Left forelimb (tissue), 1 donor: ENCODE measurements around the gene EBF4.

Source experiments
- DNase-seq: peaks from one replicate; pipeline ENCODE4 v3.0.0-alpha.2; 2018; ENCODE audit warnings: low spot score

The EBF4 gene

DNA sequence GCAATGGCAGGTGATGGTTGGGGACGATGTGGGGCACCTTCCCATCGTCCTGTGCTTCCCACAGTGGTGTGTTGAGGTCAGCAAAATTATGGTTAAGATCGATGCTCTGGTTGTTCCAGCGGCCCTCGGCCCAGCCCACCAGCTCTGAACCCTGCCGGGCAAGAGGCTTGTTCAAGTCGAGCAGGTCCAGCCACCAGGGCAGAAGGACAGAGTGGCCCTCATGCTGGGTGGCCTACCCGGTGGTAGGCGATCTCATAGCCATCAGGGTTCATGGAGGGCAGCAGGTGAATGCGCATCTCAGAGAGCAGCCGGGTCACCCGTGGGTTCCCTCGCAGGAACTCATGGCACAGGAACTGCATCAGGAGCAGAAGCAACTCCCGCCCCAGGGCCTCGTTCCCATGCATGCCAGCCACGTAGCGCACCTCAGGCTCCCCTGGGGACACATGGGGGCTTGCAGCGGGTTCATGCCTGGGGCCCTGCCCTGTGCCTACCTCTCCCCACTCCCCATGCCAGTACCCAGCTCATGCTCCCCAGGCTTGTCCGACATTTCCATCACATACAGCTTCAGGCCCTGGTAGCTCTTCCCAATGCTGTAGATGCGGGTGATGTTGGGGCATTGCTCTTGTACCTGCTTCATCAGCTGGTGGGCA lies 103.6 kb downstream of the EBF4 start:
- DNase-seq: no peak

DNA sequence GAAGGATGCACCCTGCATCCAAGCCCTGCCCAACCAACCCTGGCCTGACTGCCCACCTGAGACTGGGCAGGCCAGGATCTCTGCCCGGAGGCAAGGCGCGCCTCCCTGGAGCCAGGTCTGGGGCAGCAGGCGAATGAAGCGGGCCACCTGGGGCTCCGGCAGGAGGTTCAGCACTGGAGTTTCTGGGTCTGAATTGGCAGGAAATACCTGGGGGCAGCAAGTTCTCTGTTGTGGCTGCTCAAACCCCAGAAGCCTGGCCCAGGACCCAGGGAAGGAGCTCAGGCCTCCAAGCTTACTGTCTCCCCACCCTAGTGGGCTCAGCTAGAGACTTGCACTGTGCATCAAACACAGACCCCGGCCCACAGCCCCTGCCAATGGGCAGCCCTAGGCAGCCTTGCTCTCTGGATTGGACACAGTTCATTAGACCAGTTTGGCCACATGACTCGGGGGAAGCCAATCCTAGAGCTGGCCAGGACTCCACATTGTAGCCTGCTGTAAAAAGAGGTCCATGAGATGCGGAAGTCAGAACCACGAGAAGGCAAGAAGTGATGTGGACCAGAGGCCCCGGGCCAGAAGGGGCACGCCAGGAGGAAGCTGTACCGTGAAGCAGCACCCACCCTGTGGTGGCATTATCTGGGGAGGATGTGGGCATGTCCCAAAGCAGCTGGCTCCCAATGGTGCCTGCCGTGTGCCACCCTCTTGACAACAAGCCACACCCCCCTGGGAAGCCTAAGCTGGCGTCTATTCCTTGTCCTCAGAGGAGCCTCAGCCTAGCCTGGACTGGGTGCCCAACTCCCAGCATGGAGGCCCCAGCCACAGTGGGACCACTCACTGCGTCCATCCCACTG lies 104.8 kb downstream of the EBF4 start:
- DNase-seq: no peak

DNA sequence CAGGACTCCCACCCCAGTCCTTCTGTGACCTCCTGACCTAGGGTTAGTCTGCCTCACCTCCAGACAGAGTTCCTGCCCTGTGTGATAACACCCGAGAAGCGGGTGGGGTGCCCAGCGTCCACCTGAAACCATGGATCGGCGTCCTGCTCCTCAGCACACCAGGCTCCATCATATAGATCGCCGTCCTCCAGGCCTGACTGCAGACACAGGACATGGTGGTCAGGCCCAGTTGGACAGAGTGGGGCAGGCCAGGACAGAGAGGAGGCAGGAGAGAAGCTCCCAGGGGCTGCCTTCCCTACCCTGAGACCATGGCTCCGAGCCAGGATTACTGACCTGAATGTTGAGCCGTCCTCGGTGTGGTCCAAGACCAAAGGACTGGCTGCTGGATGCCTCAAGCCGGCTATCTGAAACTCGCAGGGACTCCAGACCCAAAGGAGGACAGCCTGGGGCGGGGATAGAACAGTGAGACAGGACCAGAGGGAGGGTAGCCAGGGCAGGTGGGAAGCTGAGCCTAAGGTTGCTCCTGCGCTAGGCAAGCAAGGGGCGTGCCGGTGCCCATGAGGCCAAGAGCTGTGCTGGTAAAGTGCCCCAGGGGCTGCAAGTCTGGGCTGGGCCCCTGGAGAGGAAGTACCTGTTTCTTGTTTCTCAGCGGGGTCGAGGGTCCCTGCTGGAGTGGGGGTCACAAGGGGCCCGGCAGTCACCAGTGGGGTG lies 105.7 kb downstream of the EBF4 start:
- no peak for DNase-seq

DNA sequence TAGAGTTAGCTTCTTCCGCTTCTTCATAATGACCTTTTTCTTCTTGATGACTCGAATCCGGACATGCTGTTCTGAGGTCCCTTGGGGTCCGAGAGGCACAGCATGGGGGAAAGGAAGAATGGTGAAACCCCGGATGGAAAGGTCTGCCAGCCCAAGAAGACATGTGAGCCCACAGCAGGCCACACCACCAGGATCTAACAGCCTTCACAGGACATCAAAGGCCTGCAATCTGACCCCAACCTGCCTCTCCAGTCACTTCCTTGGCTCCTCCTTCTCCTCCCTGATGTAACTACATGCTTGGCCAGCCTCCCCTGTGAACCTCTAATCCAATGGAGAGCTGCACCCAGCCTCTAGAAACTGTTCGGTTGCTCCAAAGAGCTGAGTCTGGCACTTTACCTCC lies 106.2 kb downstream of the EBF4 start:
- DNase-seq: no peak

DNA sequence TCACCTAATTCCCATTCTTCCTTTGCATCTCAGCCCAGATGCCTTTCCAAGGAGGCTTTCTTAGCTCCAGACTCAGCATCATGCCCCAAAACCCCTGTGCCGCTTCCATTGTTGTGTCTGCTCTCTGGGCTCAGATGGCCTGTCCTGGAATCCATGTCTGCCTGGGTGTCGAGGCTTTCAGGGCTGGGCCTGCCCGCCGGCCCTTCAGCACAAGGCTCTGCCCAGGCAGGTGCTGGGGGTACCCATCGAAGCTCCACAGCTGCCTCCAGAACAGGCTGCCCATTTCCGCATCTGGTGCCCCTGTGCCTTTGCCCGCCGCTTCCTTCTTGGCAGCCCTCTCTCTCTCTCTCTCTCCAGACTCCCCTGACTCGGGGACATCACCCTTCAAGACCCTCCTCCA lies 106.7 kb downstream of the EBF4 start:
- no peak for DNase-seq

DNA sequence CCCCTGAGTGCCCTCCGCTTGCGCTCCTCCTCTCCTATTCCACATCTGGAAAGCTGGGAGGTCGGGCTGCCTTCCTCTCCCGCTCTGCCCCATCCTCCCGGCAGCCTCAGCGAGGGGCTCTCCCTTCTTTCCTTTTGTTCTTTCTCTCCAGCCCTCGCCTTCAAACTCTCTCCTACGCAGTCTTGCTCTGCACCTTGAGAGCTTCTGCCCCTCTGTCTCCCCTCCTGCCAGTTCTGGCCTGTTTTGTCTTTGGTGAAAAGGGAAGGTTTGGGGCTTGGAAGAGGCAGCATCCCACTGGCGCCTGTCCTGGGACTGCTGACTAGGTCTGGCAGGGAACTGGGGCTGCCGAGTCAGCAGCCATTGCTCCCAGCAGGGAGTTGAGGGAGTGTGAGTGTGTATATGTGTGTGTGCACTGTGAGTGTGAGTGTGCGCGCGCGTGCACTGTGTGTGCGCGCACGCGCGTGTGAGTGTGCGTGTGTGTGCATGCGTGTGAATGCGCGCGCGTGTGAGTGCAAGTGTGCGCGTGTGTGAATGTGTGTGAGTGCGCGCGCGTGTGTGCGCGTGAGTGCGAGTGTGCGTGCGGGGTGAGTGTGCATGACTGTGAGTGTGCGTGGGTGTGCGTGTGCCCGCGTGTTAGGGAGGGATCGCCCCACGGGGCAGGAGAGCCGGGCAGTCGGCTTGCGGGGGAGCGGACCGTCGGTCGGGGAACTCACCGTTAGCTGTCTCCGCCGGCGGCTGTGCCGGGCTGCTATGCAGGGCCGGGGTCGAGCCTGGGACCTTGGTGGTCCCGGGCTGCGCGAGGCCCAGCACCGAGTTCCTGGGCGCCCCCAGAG lies 107.3 kb downstream of the EBF4 start:
- DNase-seq: no peak

DNA sequence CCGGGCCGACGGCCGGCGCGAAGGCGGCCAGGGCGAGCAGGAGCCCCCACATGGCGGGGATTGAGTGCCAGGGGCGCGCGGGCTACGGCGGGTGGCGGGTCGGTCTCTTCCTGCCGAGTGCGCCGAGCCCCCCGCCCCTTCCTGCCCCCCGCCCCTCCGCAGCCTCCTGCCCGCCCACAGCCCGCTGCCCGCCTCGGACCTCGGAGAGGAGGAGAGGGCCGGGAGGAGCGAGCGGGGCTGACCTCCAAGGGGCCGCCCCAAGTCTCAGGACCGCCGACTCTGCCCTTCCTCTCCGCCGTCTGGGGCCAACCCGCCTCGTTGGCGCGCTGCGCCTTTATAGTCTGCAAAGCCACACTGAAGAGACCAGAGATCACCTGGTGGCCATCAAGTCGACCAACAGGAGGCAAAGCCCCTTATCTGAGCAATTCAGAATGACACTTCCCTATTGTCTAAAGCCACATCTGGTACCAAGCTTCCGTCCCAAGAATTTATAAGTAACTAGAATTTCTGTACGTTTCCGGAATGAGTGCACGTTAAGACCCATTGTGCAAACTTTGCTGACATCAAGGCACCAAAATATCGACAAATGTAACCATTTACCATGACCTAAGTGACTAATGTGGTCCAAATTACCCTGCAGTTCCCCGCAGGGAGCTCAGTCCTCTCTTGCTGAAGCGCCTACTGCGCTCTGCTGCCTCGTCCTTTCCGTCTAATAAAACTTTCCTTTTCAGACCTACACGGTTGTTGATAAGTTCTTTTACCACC lies 108.1 kb downstream of the EBF4 start, which contains the start of gene CPXM1:
Gene CPXM1, minus strand, starts transcription at position 107 of the 765 bp plus-strand sequence. Its CDS starts 55 bp downstream, at position 52.
- peak; percentile 79 for DNase-seq

DNA sequence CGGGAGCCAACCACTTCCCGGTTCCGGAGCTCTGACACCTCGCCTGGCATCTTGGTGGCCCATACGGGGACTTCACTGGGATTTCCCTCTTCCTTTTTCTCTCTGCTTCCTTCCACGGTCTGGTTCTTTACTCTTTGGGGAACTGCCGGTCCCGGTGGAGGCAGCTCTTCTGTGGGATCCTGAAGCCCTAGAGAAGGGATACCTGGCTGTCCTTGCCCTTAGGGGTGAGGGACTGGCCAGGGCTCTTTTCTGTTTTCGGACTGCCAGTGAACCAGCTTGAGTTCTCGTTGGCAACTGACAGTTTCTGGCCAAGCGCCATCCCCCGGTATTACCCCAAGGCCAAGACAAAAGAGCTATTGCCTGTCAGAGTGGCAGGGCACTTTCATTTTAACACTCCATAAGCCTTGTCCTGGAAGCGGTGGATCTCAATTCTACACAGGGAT lies 108.7 kb downstream of the EBF4 start:
- DNase-seq: no peak

DNA sequence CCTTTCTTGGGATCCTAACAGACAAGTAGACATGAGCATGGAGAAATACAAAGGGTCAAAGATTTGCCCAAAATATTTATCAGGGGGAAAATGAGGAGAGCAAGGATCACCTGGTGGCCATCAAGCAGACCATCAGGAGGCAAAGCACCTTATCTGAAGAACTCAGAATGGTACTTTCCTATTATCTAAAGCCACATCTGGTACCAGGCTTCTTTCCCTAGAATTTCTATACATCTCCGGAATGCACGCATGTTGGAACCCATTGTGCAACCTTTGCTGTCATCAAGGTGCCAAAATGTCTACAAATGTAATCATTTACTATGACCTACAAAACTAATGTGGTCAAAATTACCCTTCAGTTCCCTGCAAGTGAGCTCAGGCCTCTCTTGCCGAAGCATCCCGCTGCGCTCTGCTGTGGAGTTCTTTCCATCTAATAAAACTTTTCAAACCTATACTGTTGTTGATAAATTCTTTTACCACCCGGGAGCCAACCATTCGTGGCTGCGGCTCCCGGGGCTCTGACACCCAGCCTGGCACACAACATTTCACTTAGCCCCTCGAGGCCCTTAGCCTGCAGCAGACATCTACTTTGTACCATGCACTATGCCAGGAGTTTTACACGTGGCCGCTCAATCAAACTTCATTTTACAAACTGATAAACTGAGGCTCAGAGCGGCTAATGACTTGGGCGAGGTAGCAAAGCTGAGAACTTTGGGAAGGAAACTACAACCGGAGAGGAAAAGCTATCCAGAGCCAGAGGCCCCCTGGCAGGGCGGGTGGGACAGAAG lies 111.7 kb downstream of the EBF4 start:
- DNase-seq: no peak

DNA sequence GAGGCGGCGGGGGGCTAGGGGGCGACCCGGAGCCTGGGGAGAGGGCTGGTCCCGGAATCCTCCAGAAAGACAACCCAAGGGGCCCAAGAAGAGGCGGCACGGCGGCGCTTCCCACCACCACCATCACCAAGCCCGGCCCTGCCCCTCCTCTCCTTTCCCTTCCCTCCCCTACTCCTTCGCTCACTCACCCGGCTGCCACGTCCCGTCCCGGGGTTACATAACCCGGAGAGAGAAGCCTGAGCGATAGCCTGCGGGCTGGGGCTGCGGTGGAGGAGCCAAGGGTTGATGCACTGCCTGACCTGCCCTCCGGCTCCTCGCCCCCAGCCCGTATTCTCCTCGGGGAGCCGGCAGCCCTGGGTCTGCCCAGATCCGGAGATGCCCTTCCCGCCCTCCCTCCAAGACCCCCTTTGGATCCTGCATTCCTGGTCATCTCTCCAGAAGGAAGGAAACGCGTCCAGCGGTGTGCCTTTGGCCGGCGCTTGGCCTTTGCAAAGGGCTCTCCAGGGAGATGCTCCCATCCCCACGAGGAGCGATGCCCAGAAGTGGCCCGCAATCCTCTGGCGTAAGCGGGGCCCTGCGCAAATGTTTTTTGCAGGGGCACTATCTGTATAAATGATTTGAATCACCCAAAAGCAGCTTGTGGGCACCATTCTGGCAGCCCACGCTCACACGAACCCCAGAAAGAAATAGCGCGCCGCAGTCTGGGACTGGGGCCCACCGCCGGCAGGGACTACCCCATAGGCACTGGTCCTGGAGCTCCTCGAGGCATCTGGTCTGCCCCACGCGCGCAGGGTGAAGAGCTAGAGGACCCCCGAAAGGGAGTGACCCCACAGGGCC lies 112.5 kb downstream of the EBF4 start:
- peak; percentile 56 for DNase-seq

DNA sequence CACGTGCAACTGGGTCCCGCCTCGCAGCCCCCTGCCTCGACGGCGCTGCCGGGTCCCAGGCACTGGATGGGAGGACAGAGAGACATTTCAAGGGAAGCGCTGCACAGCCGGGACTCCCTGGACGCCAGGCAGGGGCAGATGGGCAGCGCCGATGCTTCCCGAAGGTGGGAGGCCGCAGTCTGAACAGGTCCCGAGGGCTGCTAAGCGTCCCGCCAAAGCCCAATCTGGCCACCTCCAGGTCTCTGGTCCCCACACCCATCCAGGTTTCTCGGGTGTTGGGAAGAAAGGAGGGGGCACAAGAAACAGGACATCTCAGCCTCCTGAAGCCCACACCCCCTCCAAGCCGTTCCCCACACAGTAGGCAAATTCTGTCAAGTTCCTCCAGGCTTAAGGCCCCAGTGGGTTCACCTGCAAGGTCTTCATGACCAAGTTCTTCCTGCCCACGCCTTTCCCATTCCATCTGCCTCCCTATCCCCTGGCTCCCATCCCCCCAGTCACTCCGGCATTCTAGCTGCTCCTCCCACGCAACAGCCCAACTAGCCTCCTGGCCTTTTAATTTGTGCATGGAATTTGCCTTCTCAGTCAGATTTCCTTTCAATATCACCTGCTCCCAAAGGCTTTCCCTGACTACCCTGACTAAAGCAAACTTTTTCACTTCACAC lies 113.2 kb downstream of the EBF4 start:
- DNase-seq: no peak

DNA sequence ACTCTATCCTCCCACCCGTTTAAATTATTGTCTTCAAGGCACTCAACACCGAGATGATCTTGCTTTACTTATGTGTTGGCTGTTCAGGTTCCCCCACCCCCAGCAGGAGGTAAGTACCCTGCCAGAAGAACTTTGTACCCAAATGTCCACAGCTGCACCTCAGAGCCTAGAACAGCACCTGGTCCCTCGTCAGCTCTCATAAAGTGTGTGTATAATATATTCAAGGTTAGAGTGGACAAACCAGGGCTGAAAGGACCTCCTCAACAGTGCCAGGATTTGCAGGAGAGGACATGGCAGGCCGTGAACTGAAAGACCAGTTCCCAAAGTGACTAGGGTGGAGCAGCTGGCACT lies 113.7 kb downstream of the EBF4 start:
- DNase-seq: peak; percentile 30

DNA sequence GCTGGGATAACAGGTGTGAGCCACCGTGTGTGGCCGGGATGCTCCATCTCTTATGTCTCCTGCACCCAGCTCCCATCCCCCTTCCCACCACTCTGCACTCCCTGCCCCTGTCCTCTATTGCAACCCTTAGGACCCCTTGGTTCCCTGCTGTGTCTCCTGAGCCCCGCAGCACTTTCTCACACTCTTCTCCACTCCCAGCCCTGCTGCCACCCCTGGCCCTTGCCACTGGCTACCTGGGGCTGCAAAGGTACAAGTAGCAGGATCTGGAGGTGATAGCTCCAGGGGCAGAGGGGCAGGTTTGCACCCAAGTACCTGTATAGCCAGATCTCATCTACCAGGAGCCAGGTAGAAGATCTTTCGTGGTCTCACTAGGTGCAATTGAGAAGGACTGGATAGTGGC lies 114.4 kb downstream of the EBF4 start:
- DNase-seq: peak; percentile 33

DNA sequence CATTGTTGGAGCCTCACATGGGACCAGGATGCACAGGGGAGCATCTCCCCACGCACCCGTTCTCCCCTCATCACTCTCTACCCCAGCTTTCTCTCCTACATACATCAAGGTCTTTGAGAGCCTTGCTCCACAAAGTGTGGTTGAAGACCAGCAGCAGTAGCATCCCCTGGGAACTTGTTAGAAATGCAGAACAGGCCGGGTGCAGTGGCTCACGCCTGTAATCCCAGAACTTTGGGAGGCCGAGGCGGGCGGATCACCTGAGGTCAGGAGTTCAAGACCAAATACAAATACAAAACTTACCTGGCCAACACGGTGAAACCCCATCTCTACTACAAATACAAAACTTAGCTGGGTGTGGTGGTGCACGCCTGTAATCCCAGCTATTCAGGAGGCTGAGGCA lies 115.3 kb downstream of the EBF4 start:
- peak; percentile 18 for DNase-seq

DNA sequence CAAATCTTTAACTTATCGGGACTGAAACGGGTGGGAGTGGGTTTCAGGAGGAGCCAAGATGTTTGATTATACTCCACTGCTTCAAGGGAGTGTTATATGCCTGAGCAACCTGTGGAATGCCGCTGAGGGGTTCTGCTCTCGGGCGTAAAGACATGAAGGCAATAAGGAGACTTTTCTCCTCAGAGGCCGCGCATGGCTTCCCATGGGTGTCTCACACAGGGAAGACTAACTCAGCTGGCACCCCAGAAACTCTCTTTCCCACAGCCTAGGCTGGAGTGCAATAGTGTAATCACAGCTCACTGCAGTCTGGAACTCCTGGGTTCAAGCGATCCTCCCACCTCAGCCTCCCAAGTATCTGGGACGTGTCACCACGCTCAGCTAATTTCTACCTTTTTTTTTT lies 117.1 kb downstream of the EBF4 start:
- no peak for DNase-seq
